HG02840 (cell line): Measurements from ENCODE around the gene CAVIN3.
"Not testable (repeated sequence)": the region's sequence is repeated elsewhere in the genome, so short reads cannot be mapped to it uniquely, and the experiment has no call there.

Source experiments
- ATAC-seq: cut with Tn5 transposase; IDR thresholded peaks from one replicate; pipeline ENCODE4 v1.9.1; 2021; ENCODE audit warnings: mild to moderate bottlenecking, moderate library complexity, moderate number of reproducible peaks; ENCODE audit not compliant: unreplicated experiment, low FRiP score

CAVIN3 gene

DNA sequence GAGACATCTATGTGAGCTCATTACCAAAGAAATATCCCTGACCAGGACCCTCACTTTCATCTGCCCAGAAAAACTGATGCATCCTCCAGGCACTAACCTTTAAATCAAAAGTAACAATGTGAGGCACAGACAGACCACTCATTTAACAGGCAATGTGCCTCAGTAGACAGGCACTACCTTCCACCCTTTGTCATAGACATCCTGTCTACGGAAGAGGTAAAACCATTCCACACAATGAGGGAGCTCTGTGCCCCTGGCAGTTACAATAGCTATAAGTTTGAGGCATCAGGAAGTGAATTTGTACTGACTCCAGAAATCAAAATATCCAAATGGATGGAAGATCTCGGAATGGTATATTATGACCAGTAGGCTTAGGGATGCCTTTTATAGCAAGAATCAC, 6.7 kb upstream of the CAVIN3 start:
- no peak for ATAC-seq

DNA sequence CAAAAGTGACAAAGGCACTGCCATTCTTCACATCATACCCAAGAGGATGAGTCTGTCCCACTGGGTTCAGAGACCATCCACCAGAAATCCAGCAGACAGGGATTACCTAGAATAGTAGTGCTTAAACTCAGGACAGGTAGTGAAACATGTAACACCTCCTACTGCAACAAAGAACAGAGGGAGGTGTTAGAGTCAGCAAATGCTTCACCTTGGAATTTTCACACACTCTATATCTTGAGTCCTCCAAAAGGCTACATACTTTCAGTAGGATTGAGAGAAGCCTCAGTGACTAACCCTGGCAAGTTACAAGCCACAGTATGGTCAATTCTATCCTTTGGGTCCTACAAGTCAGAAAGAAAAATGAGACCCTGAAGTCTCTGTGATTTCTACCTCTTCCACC, 6.0 kb upstream of the CAVIN3 start:
- no peak for ATAC-seq

DNA sequence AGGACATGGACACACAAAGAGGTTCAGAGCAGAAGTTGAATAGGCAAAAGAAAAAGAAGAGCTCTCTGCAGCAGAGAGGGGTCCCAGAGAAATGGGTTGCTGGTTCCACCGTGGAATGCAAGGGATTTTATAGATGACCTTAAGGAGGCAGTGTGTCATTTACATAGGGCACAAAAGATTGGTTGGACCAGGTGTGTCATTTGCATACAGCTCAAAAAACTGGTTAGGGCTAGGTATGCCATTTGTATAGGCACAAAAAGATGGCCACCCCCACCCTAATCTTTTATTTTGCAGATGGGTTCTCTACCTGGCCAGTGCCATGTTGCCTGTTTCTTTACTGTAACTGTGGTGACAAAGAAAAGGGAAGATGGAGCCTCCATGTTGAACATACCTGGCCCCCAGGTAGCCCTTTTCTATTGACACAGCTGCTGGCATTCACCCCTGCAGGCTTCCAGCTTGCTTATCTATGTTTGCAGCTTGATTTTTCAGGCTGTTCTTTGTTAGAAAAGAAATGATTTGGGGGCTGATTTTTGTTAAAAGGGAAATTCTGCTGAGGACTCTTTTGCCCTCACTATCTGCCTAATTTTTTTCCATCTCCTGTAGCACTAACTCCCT, 3.1 kb upstream of the CAVIN3 start:
- ATAC-seq, result no peak

DNA sequence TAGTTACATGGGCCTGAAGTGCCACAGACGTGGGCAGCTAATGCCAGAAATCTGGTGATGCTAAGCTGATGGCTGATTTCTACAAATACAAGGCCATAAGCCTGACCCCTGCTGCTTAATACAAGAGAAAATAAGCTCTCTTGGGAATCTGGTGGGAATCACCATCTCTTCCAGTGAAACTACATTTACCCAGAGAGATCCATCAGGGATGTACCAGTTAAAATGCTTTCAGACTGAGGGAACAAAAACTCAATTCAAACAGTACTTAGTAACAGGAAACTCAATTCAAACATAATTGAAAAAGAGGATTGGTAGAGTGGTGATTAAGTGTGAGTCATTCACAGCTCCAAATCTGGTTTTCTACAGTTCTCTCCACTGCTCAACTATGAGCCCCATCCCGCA, 1.7 kb upstream of the CAVIN3 start:
- no peak for ATAC-seq

DNA sequence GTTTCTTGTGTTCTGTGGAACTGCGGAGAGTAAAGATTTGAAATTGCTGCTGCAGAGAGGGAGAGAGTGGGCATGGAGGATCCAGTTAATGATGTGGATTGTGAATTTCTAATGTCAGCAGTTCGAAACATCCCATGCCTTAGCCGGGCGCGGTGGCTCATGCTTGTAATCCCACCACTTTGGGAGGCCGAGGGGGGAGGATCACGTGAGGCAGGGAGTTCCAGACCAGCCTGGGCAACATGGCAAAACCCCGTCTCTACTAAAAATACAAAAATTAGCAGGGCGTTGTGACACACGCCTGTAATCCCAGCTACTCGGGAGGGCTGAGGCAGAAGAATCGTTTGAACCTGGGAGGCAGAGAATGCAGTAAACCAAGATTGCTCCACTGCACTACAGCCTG, 1.1 kb upstream of the CAVIN3 start:
- no peak for ATAC-seq

DNA sequence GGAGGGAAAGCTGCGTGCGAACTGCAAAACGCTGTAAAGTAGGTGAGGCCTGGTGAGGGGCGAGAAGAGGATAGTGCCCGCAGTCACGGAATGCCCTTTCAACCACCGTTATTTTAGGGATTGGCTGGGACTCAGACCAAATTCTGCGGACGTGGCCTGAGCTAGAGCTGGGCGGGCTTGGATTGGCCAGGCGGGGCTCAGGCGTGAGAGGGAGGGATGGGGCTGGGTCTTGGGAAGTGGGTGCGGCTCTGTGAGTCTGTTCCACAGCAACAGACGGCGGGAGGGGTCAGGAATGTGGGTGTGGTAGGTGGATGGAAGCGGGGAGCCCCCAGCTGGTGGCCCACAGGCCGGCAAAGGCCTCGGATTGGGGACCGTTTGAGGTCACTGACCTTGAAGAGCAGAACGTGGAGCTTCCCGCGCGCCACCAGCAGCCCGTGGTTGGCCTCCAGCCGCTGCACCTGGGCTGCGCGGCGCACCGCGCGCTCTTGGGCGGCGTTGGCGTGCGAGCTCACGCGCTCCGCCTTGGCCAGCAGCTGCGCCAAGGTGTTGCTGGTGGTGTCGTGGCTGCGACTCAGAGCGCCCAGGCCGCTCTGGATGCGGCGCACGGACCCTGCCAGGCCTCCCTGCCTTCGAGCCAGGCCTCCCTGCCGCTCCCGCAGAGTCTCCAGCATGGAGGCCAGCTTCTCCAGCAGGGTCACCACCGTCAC, 444 bp downstream of the CAVIN3 start:
- no peak for ATAC-seq

DNA sequence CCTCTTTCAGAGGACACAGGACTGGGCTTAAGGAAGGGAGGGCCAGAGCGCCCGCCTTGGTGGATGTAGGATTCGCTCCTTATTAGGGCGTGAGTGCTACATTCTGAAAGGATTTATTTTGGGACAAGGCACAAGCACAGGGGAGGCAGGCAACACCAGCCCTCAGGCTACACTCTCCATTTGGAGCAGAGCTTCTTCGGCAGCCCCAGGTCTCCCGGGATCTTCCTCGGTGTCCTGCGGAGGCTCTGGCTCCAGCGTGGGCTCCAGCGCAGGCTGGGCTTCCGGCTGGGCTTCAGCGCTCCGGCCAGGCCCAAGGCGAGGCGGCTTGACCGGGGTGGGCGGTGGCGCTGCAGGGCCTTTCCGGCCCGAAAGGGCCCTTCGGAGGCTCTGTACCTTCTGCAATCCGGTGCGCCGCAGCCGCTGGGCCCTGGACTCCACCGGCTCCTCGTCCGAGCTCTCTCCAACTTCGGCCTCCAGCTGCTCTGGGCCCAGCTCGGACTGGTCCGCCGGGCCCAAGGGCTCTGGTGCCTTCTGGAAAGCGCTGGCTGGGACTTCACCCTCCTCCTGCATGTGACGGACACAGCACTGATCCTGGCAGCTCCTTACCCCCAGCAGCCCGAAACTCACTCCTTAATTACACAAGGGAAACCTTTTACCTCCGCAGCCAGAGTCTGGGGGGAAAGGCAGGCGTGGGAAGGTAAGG, 1.1 kb downstream of the CAVIN3 start:
- no peak for ATAC-seq

DNA sequence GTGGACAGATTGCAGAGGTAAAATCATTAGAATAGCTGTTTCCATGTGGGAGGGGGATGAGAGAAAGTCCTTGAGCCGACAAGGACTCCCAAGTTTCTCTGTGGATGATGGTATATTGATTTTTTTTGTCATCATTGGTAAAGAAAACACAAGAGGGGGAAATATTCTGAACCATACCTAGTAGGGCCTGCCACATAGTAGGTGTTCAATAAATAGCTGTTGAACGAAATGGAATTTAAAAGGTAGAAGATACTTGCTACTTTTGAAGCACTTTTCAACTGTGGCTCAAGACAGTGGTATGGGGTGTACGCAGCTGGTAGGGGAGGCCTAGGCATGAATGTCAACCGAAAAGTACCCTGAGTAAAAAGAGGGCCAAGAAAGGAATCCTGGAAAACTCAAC, 2.1 kb downstream of the CAVIN3 start:
- ATAC-seq, result no peak

DNA sequence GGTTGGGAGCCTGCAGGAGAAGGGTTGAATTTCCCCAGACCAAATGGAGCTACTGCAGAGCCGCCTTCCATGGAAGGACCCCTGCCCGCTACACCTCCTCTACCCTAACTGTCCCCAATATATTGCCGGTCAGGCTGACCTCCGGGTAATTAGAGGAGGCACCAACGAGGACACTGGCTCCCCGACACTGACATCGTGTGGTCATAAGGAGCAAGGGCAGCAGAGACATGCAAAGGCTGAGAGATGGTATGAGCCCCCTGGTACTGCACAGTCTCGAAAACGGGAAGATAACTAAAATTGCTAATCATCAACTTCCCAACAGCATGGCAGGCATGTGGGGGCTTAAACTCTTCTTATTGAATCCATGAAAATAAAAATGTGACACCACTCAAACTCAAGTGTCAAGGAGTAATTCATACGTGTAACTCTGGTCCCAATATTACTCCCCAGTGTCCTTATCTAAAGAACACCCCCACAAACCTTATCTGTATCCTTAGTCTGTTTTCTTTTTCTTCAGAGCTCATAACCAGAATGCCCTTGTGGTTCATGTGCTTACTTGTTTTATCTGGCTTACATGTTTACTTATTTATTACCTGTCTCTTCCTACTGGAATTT, 4.4 kb downstream of the CAVIN3 start:
- ATAC-seq, result no peak

DNA sequence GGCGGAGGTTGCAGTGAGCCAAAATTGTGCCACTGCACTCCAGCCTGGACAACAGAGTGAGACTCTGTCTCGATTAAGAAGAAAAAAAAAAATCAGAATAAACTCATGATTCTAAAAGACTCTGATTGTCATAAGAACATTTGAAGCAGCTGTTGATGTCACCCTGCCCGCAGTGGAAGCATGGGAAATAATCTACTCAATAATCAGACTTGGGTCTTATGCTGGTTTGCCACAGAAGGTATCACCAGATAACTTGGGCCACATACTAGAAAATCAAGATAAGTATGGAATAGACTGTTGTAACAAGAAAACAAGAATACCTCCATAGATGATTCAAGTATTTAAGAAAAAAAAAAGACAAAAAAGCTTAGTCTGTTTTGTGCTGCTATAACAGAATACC, 8.2 kb downstream of the CAVIN3 start:
- no peak for ATAC-seq

DNA sequence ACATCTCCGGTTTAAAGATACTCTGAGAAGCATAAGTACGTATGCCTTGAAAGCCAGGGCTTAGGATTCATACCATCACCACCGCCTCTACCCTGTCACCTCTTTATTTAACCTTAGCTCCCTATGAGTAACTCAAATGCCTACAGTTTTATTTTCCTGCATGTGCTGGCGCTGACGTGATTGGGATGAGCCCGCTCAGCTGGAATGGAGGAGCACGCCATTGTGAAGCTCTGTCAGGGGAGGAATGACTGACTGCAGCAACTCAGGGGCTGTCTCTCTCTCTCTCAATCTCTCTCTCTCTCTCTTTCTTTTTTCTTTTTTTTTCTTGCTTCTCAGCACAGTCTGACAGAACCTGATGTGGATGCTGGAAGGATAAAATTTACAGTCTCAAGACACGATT, 12.4 kb downstream of the CAVIN3 start:
- no peak for ATAC-seq

DNA sequence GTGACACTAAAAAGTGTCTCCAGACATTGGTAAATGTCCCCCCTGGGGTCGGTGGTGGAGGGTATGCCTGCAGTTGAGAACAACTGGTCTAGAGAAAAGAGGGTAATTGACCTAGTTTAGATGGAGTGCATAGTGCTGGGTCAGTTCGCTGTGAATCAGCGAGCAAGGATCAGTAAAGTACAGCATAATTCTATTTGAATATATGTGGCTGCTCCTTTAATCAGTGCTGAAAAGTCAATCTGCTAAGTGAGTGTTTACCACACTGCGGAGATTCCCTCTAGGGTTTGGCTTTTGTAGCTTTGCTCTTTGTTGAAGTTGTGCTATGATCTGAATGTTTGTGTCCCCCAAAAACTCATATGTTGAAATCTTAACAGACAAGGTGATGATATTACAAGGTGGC, 15.0 kb downstream of the CAVIN3 start:
- no peak for ATAC-seq

DNA sequence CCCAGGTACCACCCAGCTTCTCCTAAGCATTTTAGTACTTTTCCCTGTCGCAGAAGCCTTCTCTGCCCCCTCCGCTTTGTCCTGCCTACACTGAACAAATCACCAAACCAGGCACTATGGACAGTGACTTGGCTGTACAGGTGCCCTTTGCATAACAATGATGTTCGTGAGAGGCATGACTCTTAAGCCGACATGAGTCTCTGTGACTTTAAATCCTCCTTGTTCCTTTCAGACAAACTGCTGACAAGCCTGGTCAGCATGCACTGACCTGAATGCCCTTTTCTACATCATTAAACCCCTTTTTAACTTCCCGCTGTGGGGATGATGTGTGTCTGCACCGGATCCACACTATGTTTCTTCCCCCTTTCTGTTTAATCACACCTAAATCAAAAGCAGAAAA, 16.6 kb downstream of the CAVIN3 start:
- no peak for ATAC-seq

DNA sequence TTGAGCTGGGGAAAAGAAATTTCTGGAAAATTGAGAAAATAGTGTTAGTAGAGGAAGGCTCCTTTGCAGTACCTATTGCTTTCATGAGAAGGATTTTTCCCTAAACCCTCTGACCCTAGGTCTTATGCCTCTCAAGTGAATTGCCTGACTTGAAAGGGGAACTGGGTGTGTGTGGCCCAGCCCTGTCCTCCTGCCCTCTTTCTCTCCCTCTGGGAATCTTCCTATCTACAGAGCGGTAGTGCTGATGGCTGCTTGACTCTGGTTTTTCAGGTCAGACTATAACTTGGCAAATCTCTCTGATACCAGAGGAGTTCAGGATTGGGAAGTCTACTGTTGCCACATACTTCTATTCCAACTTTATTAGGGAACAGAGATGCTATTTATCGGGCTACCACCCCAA, 19.2 kb downstream of the CAVIN3 start:
- ATAC-seq, result no peak

DNA sequence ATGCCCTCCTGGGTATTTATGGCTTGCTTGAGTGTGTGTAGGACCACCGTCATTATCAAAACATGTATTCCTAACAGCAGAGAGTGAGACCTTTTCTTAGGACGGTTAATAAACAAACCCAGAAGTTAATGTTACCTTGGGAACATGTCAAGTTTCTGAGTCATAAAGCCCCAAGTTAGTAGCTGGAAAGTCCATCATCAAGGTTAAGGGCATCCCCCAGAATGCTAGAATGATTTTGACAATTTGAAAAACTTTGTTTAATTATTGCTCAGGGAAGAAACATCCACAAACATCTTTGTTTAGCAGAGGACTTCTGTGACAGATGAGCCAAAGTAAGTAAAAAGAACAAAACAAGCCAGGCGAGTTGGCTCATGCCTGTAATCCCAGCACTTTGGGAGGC, 20.0 kb downstream of the CAVIN3 start:
- ATAC-seq, result no peak

DNA sequence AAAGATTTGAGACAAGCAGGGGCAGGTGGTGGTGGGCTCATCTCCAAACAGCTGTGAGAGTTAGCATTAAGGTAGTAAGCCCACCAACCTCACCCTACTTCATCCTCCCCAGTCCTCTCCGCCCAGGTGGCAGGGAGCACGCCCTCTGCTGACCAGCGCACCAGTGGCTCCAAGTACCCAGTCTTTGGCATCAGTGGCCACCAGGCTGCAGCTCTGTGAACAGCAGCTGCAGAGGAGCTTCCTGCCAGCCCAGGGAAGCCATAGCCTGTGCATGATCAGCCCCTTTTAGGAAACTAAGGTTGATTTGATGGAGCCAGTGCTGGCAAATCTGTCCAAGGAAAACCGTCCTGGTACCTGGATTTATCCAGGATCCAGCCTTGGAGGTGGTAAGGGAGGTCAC, 21.7 kb downstream of the CAVIN3 start:
- no peak for ATAC-seq

DNA sequence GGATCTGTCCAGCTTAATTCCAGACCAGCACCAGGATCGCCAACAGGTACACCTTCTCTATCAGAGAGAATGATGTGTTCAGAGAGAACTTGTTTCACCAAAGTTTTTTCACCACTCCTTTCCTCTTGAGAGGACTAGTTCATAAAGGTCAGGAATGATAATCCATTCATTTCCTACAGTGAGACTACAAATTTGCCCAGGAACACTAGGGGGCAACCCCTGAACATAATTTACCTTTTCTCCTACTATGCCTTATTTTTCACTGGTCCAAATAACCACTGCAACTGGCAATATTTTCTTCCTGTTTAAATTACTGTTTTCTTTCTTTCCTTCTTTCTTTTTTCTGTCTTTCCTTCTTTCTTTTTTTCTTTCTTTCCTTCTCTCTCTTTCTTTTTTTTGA, 22.5 kb downstream of the CAVIN3 start:
- no peak for ATAC-seq

DNA sequence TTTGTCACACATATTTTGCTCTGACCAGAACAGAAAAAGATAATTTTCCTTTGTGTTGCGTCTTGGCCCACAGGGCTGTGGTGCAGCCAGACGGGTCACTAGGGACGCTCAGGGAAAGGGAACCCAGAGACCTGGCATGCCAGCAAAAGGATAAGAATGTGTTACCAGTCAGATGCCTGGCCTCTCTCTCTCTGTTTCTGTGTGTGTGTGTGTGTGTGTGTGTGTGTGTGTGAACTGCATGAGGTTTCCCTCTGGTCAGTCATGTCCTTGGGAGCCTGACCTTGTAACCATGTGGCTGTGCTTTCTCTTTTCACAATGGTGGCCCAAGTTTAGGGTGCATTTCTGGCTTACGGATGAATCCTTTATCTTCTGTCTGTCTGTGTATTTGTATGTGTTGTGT, 35.3 kb downstream of the CAVIN3 start:
- ATAC-seq, result no peak

DNA sequence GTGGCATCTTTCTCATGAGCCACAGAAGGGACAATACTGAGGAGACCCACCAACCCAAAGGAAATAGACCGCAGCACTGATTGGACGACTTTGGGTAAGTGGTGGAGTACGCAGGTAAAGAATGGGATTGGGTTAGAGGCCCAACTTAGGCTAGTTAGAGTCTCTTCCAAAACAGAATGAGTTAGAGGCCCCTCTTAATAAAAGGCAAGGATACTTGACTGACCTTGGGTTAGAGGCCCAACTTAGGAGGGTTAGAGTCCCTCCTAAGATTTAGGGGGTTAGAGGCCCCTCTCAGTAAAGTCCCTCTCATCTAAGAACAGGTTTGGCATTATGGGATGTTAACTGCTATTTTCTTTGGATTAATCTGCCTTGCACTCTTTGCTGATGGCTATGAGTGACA, 36.1 kb downstream of the CAVIN3 start:
- no peak for ATAC-seq

DNA sequence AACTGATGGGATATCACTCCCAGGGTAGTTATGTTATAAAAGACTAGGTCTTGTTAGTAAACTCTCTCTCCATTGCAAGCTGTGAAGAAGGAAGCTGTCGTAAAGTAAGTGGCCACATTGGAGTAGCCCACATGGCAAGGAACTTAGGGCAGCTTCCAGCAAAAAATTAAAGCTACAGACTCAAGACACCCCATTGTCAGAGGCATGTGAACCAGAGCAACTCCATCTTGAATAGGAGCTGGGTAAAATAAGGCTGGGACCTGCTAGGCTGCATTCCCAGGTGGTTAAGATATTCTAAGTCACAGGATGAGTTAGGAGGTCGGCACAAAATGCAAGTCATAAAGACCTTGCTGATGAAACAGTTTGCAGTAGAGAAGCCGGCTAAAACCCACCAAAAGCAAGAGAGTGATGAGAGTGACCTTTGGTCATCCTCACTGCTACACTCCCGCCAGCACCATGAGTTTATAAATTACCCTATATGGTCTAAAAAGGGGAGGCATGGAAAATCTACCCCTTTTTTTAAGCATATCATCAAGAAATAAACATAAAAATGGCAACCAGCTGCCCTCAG, 36.8 kb downstream of the CAVIN3 start:
- no peak for ATAC-seq

DNA sequence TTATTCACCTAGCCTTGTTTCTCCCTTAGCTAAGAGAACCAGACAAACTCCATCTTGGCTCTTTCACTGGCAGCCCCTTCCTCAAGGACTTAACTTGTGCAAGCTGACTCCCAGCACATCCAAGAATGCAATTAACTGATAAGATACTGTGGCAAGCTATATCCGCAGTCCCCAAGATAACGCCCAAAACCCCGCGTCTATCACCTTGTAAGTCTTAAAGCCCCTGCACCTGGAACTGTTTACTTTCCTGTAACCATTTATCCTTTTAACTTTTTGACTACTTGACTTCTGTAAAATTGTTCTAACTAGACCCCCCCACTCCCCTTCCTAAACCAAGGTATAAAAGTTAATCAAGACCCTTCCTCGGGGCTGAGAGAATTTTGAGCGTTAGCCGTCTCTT, 39.5 kb downstream of the CAVIN3 start:
- ATAC-seq, result not testable (repeated sequence)
